H9 (cell line): ENCODE measurements around the gene ARHGEF12. TPM values are rescaled to one million over a fixed set of nuclear protein-coding genes. Genes with fewer than 3 reads are reported as not detected.
A peak's percentile ranks its signal among the peaks of the same experiment; 100 is the strongest.

ENCODE experiments used
- DNase-seq: peaks from one replicate; pipeline ENCODE4 v3.0.0-alpha.2; 2017
- H2AFZ ChIP-seq: one replicate; pipeline ENCODE4 v1.6.1; 2013; ENCODE audit warnings: mild to moderate bottlenecking, low read length, control low read depth, moderate library complexity
- H2AK5ac ChIP-seq: 2 replicates; pipeline ENCODE4 v1.6.1; 2013; ENCODE audit warnings: low read length, control low read depth, mixed read lengths; ENCODE audit not compliant: insufficient read length
- H2BK120ac ChIP-seq: one replicate; pipeline ENCODE4 v1.6.1; 2013; ENCODE audit warnings: low read depth, mild to moderate bottlenecking, low read length, control low read depth, inconsistent platforms; ENCODE audit not compliant: poor library complexity, severe bottlenecking
- H2BK12ac ChIP-seq: 2 replicates; pipeline ENCODE4 v1.6.1; 2013; ENCODE audit warnings: low read length, control low read depth, mixed read lengths, low read depth; ENCODE audit not compliant: insufficient read length
- H2BK15ac ChIP-seq: 2 replicates; pipeline ENCODE4 v1.6.1; 2013; ENCODE audit warnings: low read depth, low read length, control low read depth
- H2BK20ac ChIP-seq: one replicate; pipeline ENCODE4 v1.6.1; 2013; ENCODE audit warnings: low read depth, mild to moderate bottlenecking, low read length, control low read depth, inconsistent platforms; ENCODE audit not compliant: poor library complexity, severe bottlenecking
- H2BK5ac ChIP-seq: 2 replicates; pipeline ENCODE4 v1.6.1; 2013; ENCODE audit warnings: low read length, control low read depth, mixed read lengths; ENCODE audit not compliant: insufficient read length
- H3K14ac ChIP-seq: 2 replicates; pipeline ENCODE4 v1.6.1; 2013; ENCODE audit warnings: low read length, control low read depth; ENCODE audit not compliant: insufficient read depth
- H3K18ac ChIP-seq: 2 replicates; pipeline ENCODE4 v1.6.1; 2013; ENCODE audit warnings: low read depth, mild to moderate bottlenecking, mixed read lengths, low read length, control low read depth; ENCODE audit not compliant: insufficient read length
- H3K23ac ChIP-seq: 2 replicates; pipeline ENCODE4 v1.6.1; 2013; ENCODE audit warnings: low read length, control low read depth, mixed read lengths, low read depth; ENCODE audit not compliant: insufficient read length
- H3K23me2 ChIP-seq: 2 replicates; pipeline ENCODE4 v1.6.1; 2013; ENCODE audit warnings: low read depth, mild to moderate bottlenecking, mixed read lengths, low read length, control low read depth; ENCODE audit not compliant: insufficient read length, poor library complexity, severe bottlenecking
- H3K27ac ChIP-seq: 2 replicates; pipeline ENCODE4 v1.5.1; 2013; ENCODE audit warnings: low read length, control low read depth, mixed read lengths, low read depth; ENCODE audit not compliant: insufficient read length
- H3K27me3 ChIP-seq: 2 replicates; pipeline ENCODE4 v1.6.1; 2013; ENCODE audit warnings: low read length, control low read depth, inconsistent platforms; ENCODE audit not compliant: insufficient read depth
- H3K4ac ChIP-seq: 2 replicates; pipeline ENCODE4 v1.6.1; 2013; ENCODE audit warnings: low read depth, mild to moderate bottlenecking, control low read depth, inconsistent platforms, low read length, moderate library complexity
- H3K4me1 ChIP-seq: 2 replicates; pipeline ENCODE4 v1.6.1; 2013; ENCODE audit warnings: low read length, control low read depth, inconsistent platforms; ENCODE audit not compliant: insufficient read depth
- H3K4me2 ChIP-seq: 2 replicates; pipeline ENCODE4 v1.6.1; 2013; ENCODE audit warnings: low read length, control low read depth, mixed read lengths; ENCODE audit not compliant: insufficient read length, insufficient read depth
- H3K56ac ChIP-seq: 2 replicates; pipeline ENCODE4 v1.6.1; 2013; ENCODE audit warnings: low read depth, mild to moderate bottlenecking, mixed read lengths, low read length, control low read depth; ENCODE audit not compliant: insufficient read length
- H3K79me1 ChIP-seq: 2 replicates; pipeline ENCODE4 v1.6.1; 2013; ENCODE audit warnings: low read depth, mild to moderate bottlenecking, moderate library complexity, low read length, control low read depth, inconsistent platforms; ENCODE audit not compliant: insufficient read depth, poor library complexity, severe bottlenecking
- H3K79me2 ChIP-seq: 2 replicates; pipeline ENCODE4 v1.6.1; 2013; ENCODE audit warnings: low read length, control low read depth, inconsistent platforms; ENCODE audit not compliant: insufficient read depth
- H3K9ac ChIP-seq: 2 replicates; pipeline ENCODE4 v1.6.1; 2013; ENCODE audit warnings: low read length, control low read depth, mixed read lengths; ENCODE audit not compliant: insufficient read length; ENCODE audit errors: extremely low read depth
- H3K9me3 ChIP-seq: one replicate; pipeline ENCODE4 v1.6.1; 2013; ENCODE audit warnings: low read depth, low read length, inconsistent platforms; ENCODE audit not compliant: control insufficient read depth
- H3T11ph ChIP-seq: one replicate; pipeline ENCODE4 v1.6.1; 2013; ENCODE audit warnings: mild to moderate bottlenecking, low read length, control low read depth, inconsistent platforms
- H4K20me1 ChIP-seq: one replicate; pipeline ENCODE4 v1.6.1; 2013; ENCODE audit not compliant: control insufficient read depth, insufficient read length, insufficient read depth
- H4K5ac ChIP-seq: 2 replicates; pipeline ENCODE4 v1.6.1; 2013; ENCODE audit warnings: low read depth, mild to moderate bottlenecking, mixed read lengths, low read length, control low read depth; ENCODE audit not compliant: insufficient read length
- H4K8ac ChIP-seq: replicated peaks from 2 replicates; pipeline ENCODE4 v1.6.1; 2013; ENCODE audit warnings: low read length, control low read depth, mixed read lengths, low read depth; ENCODE audit not compliant: insufficient read length
- H4K91ac ChIP-seq: 2 replicates; pipeline ENCODE4 v1.6.1; 2013; ENCODE audit warnings: low read depth, mild to moderate bottlenecking, moderate library complexity, mixed read lengths, low read length, control low read depth; ENCODE audit not compliant: insufficient read length
- H3K27ac Mint-ChIP-seq, 3 experiments: 2 replicates in 2 of 3; 3 replicates in 1 of 3; pipeline ENCODE4 v1.8.0; 2020 to 2021; ENCODE audit warnings: mixed read lengths in 3 of 3, mild to moderate bottlenecking in 1 of 3, moderate library complexity in 1 of 3
- H3K27me3 Mint-ChIP-seq: 2 replicates; pipeline ENCODE4 v1.8.0; 2021; ENCODE audit warnings: low read depth, mild to moderate bottlenecking, moderate library complexity, mixed read lengths
- H3K36me3 Mint-ChIP-seq, 3 experiments: 2 replicates in 2 of 3; 3 replicates in 1 of 3; pipeline ENCODE4 v1.8.0; 2020 to 2021; ENCODE audit warnings: low read depth in 3 of 3, mixed read lengths in 3 of 3; ENCODE audit not compliant: insufficient read depth in 1 of 3
- H3K4me1 Mint-ChIP-seq, 2 experiments: 2 replicates each; pipeline ENCODE4 v1.8.0; 2020; ENCODE audit warnings: mixed read lengths in 2 of 2
- H3K4me3 Mint-ChIP-seq, 2 experiments: 2 replicates in 1 of 2; 3 replicates in 1 of 2; pipeline ENCODE4 v1.8.0; 2020 to 2021; ENCODE audit warnings: mild to moderate bottlenecking in 2 of 2, mixed read lengths in 2 of 2, moderate library complexity in 1 of 2
- H3K9me3 Mint-ChIP-seq, 2 experiments: 2 replicates in 1 of 2; 3 replicates in 1 of 2; pipeline ENCODE4 v1.8.0; 2020; ENCODE audit warnings: mild to moderate bottlenecking in 2 of 2, mixed read lengths in 2 of 2, moderate library complexity in 1 of 2
- WGBS: extraction: QIAGEN DNeasy Blood & Tissue Kit; methylation state at CpG from one replicate; pipeline ENCODE4 v1.1.7; 2013; ENCODE audit warnings: missing lambda C conversion rate, low lambda C conversion rate, mixed read lengths; ENCODE audit not compliant: insufficient read length; ENCODE audit errors: extremely low coverage; 5-methylcytosine and 5-hydroxymethylcytosine counted together
- total RNA-seq: library from RNA; stranded (reverse); gene quantifications from 2 replicates; pipeline ENCODE4 v1.2.1, GENCODE V29; 2021
- TF ChIP-seq, protein P1 (sequence below): fragments of 200-600 bp; sonication (generic); conservative IDR thresholded peaks from 3 replicates; pipeline ENCODE4 v1.8.0; 2021; ENCODE audit warnings: antibody characterized with exemption, mild to moderate bottlenecking

ARHGEF12 gene
- total RNA-seq, 1 experiment from 2014 or later = 27.0 TPM

DNA sequence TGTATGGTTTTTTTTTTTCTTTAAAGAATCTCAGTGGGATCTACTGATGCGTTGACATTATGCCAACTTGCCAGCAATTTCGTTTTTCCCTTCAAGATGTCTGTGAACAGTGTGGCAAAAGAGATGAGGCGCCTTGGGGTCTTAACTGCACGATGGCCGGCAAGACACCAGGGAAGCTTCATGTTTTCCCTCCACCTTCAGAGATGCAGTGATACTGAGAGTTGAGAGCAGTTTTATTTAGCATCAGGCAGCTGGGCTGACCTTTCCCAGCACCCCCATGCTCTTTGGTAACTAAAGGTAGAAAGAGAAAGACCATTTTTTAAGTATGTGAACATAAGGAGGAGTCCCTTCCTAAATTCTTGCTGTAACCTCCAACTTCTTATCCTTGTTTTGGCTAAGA is 163.6 kb downstream of the ARHGEF12 start:
- TF ChIP-seq, protein P1, sequence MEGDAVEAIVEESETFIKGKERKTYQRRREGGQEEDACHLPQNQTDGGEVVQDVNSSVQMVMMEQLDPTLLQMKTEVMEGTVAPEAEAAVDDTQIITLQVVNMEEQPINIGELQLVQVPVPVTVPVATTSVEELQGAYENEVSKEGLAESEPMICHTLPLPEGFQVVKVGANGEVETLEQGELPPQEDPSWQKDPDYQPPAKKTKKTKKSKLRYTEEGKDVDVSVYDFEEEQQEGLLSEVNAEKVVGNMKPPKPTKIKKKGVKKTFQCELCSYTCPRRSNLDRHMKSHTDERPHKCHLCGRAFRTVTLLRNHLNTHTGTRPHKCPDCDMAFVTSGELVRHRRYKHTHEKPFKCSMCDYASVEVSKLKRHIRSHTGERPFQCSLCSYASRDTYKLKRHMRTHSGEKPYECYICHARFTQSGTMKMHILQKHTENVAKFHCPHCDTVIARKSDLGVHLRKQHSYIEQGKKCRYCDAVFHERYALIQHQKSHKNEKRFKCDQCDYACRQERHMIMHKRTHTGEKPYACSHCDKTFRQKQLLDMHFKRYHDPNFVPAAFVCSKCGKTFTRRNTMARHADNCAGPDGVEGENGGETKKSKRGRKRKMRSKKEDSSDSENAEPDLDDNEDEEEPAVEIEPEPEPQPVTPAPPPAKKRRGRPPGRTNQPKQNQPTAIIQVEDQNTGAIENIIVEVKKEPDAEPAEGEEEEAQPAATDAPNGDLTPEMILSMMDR = no peak
- WGBS = no CpG with 5 or more reads among the region's 5 CpGs
- peaks cover 56 to 73% of the 10 kb centered on the region in 2 experiments for H3K4me1 Mint-ChIP-seq

More for the DNA sequence above, 163.6 kb downstream of the ARHGEF12 start:
- Histone ChIP-seq H3K9me3 (no peaks in the 10 kb centered on the region), H3K79me1 (no peaks in the 10 kb centered on the region), H2AK5ac (no peak overlapping the region), H3K79me2 (no peaks in the 10 kb centered on the region), H4K20me1 (no peaks in the 10 kb centered on the region), H3K56ac (no peak overlapping the region), H3K18ac (peak overlapping the region; percentile 41), H2BK120ac (no peak overlapping the region), H4K91ac (no peak overlapping the region), H3K4ac (no peak overlapping the region), H3K27ac (no peak overlapping the region), H4K5ac (no peak overlapping the region), H2AFZ (no peak overlapping the region), H3T11ph (no peak overlapping the region), H3K4me1 (peaks cover 15% of the 10 kb centered on the region), H2BK5ac (no peak overlapping the region), H2BK20ac (peak overlapping the region; percentile 83), H3K9ac (no peak overlapping the region), H2BK12ac (no peak overlapping the region), H3K23me2 (no peaks in the 10 kb centered on the region), H3K27me3 (no peaks in the 10 kb centered on the region), H3K14ac (no peak overlapping the region), H3K23ac (no peak overlapping the region), H4K8ac (no peak overlapping the region), H2BK15ac (no peak overlapping the region), H3K4me2 (no peak overlapping the region)
- H3K9me3 Mint-ChIP-seq = no peaks in the 10 kb centered on the region
- no peaks in the 10 kb centered on the region for H3K36me3 Mint-ChIP-seq
- H3K27ac Mint-ChIP-seq = peak overlapping the region in 1 of 3 experiments; percentile 37; a peak in 2 of 7 replicates
- DNase-seq = no peak
- no peaks in the 10 kb centered on the region for H3K27me3 Mint-ChIP-seq
- H3K4me3 Mint-ChIP-seq = no peak overlapping the region
